Suprapubic skin (tissue), 4 donors: ENCODE results near the gene MED20.

Experiments
- CTCF ChIP-seq, 2 donors: fragments of 200-600 bp in 1 of 2; fragments of 450-650 bp in 1 of 2; sonication (generic) in 1 of 2; IDR thresholded peaks; one replicate each; pipeline ENCODE4 v1.5.1; 2016 to 2019; ENCODE audit warnings: antibody characterized with exemption in 2 of 2, mild to moderate bottlenecking in 1 of 2, moderate library complexity in 1 of 2
- EP300 ChIP-seq: sonication (generic); formaldehyde crosslinking; IDR thresholded peaks from one replicate; pipeline ENCODE4 v1.6.1; 2017; ENCODE audit warnings: antibody characterized with exemption
- POLR2A ChIP-seq, 2 donors: fragments of 450-650 bp; IDR thresholded peaks; one replicate each; pipeline ENCODE4 v1.6.1; 2017; ENCODE audit warnings: antibody characterized with exemption in 2 of 2, mild to moderate bottlenecking in 2 of 2, moderate library complexity in 2 of 2
- POLR2AphosphoS5 ChIP-seq, 3 donors: sonication (generic); formaldehyde crosslinking; IDR thresholded peaks; one replicate each; pipeline ENCODE4 v1.6.1; 2017; ENCODE audit warnings: antibody characterized with exemption in 3 of 3

DNA sequence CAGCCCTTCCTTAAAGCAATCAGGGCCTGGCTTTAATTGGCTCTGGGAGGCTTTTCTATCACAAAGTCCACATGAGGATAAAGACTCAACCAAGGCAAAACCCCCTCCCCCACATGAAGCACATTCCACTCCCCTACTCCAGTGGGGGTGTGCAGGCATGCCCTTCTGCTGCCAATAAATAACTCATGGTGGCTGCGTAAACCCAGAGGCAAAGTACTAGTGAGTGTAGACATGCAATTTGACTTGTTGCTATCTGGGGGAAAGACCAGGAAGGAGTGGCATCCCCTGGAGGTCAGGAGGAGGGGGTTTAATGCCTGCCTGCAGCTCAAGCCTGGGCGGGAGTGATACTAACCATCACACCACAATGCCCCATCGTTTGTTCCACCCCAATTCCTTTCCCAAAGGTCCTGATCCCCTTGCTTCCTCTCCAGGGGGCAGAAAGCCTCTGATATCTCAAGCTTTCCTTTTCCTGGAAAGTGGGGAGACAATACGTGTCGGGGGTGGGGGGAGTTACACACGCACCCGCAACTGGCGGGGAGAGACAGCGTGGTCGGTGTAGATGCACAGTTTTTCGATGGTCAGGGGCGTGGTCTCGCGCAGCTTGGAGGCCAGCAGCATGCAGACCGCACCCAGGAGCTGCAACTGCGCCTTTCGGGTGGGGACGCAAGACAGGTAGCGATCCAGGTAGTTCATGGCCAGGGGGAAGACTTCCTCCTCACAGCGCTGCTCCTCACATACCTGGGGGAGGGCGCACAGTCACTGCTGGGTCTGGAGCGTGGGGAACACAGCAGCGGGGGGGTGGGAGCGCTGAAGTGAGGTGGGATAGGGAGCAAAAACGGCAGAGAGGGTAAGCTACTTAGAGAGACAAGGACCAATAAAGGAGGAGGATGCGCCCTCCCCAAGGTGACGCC is 19.2 kb upstream of the MED20 start:
- TF ChIP-seq CTCF (IDR thresholded peaks at IDR 0.05), result no peak
- TF ChIP-seq POLR2AphosphoS5 (IDR thresholded peaks at IDR 0.05), result no peak
- TF ChIP-seq POLR2A (IDR thresholded peaks at IDR 0.05), result no peak
- no peak for TF ChIP-seq EP300
